CD4-positive, alpha-beta T cell treated with Interleukin-17A for 4 hours (primary cell): Measurements from ENCODE around the gene RFWD3.
A peak's percentile ranks its signal among the peaks of the same experiment; 100 is the strongest.
"Not testable (repeated sequence)": the region's sequence is repeated elsewhere in the genome, so short reads cannot be mapped to it uniquely, and the experiment has no call there.

Experiments used
- DNase-seq: peaks from one replicate; pipeline ENCODE4 v3.0.0-alpha.2; 2020; ENCODE audit warnings: mixed read lengths

RFWD3 gene

GRCh38 chr16:74666425-74667254 is at the start of gene RFWD3:
TSS of gene RFWD3 (minus strand) at chr16:74666877. CDS start at chr16:74661449, 5,428 bp downstream.
- DNase-seq = peak; percentile 94

- DNase-seq = no peak
Observed at GRCh38 chr16:74716355-74716754, 49.7 kb upstream of the RFWD3 start.

- DNase-seq = no peak
Observed at GRCh38 chr16:74713876-74714275, 47.2 kb upstream of the RFWD3 start.

- no peak for DNase-seq
Observed at GRCh38 chr16:74713325-74713724, 46.6 kb upstream of the RFWD3 start.

GRCh38 chr16:74711938-74712337 is 45.3 kb upstream of the RFWD3 start:
- DNase-seq = no peak

- no peak for DNase-seq
Observed at GRCh38 chr16:74710401-74710800, 43.7 kb upstream of the RFWD3 start.

DNA sequence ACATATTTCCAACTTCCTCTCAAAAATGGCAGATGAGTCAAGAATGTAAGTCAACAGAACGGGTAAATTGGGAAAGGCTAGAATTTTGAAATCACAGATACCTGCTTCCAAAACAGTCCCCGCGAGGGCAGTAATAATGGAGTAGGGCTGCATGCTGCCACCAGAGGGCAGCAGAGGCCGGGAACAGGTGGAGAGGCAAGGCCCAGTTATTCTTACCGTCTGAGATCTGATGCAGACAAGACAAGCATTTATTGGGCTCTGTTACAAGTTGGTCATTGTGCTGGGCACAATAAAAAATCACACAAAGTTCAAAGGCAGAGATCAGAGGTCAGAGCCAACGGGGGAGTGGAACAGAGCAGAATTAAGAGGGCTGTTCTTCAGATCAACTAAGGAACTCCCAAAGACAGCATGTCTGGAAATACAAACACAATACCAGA is 42.8 kb upstream of the RFWD3 start:
- peak; percentile 91 for DNase-seq

GRCh38 chr16:74700438-74701225 is 34.0 kb upstream of the RFWD3 start, which contains the start of gene MLKL:
TSS of gene MLKL (minus strand) at chr16:74700862. CDS start at chr16:74695757, 5,105 bp downstream.
- DNase-seq = peak; percentile 67

- peak; percentile 52 for DNase-seq
Observed at GRCh38 chr16:74700116-74700437, 33.4 kb upstream of the RFWD3 start.

DNA sequence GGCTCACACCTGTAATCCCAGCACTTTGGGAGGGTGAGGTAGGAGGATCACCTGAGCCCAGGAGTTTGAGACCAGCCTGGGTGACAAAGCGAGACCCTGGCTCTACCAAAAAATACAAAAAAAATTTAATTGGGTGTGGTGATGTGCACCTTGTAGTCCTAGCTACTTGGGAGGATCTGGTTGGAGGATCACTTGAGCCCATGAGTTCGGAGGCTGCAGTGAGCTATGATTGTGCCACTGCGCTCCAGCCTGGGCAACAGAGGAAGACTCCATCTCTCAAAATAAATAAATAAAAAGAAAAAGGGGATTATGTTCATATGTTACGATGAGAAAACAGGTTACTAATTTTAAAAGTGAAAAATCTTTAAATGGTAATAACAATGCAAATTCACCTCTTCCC is 33.0 kb upstream of the RFWD3 start:
- DNase-seq = no peak

GRCh38 chr16:74698222-74698621 is 31.5 kb upstream of the RFWD3 start:
- no peak for DNase-seq

DNA sequence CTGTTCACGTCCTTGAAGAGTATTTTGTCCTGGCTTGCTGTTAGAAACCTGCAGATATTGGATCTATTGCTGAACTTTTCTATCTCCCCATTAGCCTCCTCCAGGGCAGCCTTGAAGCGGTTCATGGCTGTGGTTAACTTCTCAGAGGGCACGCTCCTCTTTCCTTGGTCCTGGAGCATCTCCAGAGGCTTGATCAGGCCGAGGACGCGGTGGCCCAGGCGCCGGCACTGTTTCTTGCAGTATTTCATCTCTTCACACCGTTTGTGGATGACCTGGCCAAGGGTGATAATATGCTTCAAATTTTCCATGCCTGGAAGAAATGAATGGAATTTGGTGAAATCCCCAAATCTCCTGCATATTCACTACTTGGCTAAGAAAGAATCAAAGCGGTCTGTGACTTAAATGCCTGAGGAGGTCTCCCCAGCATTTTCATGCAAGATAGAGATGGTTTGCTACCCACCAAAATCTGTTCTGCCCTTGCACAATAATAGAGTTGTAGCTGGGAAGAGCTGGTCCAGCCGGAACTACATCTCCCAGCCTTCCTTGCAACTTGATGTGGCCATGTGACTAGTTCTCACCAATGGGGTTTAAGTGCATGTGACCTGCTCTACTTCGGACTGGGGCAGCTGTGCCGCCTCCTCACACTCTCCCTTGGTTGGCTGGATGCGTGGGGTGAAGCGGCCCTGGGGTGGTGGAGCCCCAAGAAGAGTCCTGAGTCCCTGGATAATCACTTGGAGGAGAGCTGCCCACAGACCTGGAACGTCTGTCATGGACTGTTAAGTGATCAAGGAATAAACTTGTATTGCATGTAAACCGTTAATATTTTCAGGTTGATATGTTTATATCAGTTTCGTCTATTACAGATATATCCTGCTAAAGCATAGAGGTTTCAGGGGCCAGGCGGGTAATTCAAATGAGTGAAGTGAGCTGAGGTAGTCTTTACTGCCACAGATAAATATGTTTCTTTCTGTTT is 29.1 kb upstream of the RFWD3 start:
- peak; percentile 74 for DNase-seq

DNA sequence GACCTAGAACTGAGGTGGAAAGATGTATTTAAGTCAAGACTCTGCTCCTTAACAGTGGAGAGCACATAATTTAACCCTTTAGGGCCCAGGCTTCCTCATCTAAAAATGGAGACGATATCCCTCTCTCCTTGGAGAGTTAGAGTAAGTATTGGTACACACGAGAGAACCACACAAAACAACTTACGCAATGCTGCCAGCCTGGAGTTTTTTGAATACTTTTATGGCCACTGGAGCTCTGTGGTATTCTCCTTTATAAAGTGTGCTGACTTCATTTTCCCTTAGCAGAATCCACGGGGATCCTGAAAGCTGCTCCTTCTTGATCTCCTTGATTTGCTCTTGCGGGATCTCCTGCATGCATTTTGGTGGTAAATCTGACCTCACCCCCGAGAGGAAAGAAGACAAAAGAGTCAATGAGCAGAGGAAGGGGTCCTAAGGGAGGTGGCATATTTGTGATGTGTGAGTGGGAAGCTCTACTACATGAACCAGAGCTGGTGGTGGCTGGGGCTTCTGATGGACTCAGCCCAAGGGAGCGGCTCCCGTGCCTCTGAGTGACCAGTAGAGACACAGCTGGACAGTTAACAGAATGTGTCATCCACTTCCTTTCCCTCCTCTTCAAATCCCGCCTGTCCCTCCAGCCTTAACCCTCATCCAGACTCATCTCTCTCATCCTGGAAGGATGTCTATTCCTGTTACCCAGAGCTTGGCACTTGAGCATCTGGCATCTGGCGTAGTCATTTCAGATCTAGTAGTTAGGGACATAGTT is 24.6 kb upstream of the RFWD3 start:
- no peak for DNase-seq

DNA sequence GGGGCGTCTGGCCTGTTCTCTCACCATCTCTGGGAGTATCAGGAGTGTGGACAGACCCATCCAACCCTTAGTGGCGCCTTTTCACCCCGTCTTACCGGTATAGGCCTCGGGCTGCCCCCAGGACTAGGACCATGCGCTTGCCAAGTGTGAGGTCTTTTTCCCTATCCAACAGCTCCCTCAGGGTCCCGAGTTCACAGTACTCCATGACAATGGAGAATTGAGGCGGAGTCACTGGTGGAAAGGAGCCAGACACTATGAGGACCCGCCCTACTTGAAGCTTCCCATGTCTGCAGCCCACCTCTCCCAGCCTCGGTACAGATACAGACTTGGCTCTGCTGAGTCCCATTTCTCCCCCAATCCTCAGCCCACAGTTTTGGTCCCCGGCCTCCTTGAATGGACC is 15.9 kb upstream of the RFWD3 start:
- no peak for DNase-seq

- DNase-seq = no peak
Observed at GRCh38 chr16:74680681-74681080, 14.0 kb upstream of the RFWD3 start.

- DNase-seq = no peak
Observed at GRCh38 chr16:74679983-74680382, 13.3 kb upstream of the RFWD3 start.

- DNase-seq = no peak
Observed at GRCh38 chr16:74677868-74678267, 11.2 kb upstream of the RFWD3 start.

GRCh38 chr16:74673876-74674275 is 7.2 kb upstream of the RFWD3 start:
- DNase-seq = no peak

- not testable (repeated sequence) for DNase-seq
Observed at GRCh38 chr16:74668877-74669276, 2.2 kb upstream of the RFWD3 start.

DNA sequence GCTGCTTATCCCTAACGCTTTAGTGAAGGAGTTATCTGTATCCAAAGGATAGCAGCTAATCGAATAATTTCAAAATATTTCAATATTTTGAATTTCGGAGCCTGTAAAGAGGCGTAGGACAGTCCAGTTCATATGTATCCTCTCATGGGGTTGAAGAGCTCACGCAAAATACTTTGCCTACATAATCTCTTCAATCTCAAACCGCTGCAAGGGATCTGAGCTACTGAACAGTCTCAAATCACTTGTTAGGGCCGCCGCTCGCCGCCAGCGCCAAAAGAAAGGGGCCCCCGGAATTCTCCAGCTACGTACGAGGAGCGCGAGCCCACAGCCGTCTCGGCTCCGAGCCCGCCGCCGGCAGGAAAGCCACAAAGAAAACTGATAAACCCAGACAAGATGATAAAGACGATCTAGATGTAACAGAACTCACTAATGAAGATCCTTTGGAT is 601 bp upstream of the RFWD3 start:
- peak; percentile 46 for DNase-seq

GRCh38 chr16:74666010-74666421 is 661 bp downstream of the RFWD3 start:
- DNase-seq = no peak

- DNase-seq = no peak
Observed at GRCh38 chr16:74661064-74661463, 5.6 kb downstream of the RFWD3 start.
